T follicular helper cell (primary cell): ENCODE data around the gene L1CAM.

ENCODE experiments used
- DNase-seq: peaks from one replicate; pipeline ENCODE4 v3.0.0-alpha.2; 2020; ENCODE audit warnings: low read depth

The L1CAM gene

DNA sequence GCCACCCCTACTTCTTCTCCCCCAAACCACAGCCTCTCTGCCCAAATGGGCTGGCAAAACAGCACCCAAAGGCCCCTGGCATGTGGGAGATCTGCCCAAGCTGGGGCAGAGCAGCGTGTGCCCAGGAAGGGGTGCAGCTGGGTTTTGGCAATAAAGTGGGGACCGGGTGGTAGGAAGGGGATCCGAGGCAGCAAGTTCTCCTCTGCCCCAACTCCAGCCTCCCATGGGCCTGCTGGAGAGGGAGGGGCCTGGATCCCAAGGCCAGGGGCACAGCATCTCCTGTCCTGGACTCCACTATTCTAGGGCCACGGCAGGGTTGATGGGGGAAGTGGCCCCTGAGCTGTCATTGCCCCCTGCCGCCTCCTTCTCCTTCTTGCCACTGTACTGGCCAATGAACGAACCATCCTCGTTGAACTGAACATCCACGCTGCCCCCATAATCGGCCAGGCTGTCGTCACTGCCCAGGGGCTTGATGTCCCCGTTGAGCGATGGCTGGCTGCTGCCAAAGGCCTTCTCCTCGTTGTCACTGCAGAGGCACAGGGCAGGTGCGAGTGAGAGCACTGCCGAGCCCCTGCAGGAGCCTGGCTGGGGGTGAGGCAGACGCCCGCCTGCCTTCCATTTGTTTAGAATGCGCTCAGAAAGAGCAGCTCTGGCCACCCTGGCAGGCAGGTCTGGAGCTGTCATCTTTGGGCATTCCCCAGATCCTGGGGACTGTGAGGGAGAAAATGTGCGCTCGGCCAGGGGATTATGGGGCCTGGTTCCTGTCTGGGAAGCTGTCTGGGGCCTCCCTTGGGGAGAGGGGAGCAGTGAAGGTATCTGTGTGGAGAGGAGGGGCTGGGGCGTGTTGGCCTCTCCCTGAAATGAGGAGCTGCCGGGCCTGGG is 23.4 kb downstream of the L1CAM start:
- DNase-seq, result no peak

DNA sequence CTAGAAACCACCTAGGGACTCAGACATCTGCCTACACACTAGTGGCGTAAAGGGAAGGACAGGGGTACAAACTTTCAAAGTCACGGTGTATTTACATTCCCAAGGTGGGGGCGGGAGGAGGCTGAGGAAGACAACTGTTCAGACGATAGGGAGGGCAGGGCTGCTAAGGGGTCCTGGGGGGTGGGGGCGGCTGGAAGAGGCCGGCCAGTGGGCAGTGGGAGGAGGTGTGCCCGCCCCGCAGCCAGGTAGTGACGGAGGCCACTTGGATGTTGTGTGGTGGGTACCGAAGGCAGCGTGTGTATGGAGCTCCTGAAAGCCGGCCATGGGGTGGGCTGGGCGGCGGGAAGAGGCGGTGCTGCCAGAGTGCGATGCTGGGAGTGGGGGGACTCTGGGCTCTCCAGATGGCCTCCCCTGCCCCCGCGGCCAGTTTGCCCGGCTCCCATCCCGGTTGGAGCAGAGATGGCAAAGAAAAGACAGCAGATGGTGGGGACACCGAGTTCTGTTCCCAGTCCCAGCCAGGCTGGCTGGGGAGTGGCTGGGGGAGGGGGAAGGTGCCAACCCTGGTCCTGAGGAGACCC is 24.2 kb downstream of the L1CAM start:
- DNase-seq, result no peak

- DNase-seq, result no peak
These were observed 24.8 kb downstream of the L1CAM start for GRCh38 chrX:153861151-153861550.

GRCh38 chrX:153857348-153857903 is 28.5 kb downstream of the L1CAM start:
- no peak for DNase-seq

DNA sequence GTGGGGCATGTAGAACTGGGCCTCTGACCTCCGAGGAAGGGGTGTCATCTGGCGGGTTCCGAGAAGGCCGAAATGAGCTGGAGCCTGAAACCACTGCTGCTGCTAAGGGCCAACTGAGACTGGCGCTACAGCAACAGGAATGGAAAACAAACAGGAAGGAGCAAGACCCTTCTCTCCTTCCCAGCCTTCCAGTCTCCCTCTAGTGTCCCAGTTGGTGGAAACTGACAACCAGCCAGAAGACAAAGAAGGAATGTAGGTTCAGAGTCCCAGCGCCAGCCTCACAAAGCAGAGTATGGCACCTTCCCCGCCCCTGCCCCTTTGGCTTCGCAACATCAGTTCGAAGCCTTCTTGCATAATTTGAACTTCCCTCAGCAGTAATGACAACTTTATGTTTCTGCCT is 31.3 kb downstream of the L1CAM start:
- DNase-seq, result no peak

- no peak for DNase-seq
These were observed 32.1 kb downstream of the L1CAM start for GRCh38 chrX:153853902-153854267.

- DNase-seq, result no peak
These were observed 32.6 kb downstream of the L1CAM start for GRCh38 chrX:153853180-153853901.

GRCh38 chrX:153851981-153852380 is 34.0 kb downstream of the L1CAM start:
- no peak for DNase-seq

DNA sequence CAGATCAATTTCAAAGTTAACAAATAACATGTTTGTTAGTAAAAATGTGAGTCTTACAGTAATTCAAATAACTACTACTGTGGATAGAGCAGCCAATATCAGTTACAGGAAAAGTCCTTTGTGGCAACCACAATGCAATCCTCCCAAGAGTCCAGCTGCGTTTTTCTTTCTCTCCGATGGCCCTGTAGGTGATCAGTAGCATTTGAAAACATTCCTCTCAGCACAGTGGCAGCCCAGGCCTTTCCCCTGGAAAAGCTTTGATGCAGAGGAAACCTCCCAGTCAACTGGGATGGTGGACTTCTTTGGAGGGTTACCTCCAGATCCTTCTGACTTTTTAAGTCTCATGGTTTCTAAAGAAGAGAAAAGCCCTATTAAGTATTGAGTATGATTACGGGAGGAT is 37.6 kb downstream of the L1CAM start:
- DNase-seq, result no peak

DNA sequence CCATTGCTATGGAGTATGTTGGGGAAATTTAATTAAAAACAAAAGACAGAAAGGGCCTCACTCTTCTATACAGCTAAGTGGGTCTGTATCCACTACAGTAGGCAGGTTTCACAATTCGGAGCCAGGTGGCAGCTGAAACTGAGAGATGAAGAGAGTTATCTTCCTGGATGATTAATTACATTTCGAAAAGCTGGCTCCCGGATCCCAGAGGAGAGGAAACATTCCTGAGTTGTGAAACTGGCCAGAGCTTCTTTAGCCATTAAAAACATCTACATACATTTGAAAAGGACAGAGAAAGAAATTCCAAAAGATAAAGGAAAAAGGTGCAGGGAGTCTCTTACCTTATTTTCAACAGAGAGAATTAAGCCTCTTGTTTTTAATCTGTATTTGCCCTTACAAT is 40.1 kb downstream of the L1CAM start:
- DNase-seq, result no peak

- no peak for DNase-seq
These were observed 40.8 kb downstream of the L1CAM start for GRCh38 chrX:153845195-153845594.

- DNase-seq, result no peak
These were observed 41.4 kb downstream of the L1CAM start for GRCh38 chrX:153844509-153845082.

GRCh38 chrX:153836921-153837320 is 49.1 kb downstream of the L1CAM start:
- DNase-seq, result no peak

- no peak for DNase-seq
These were observed 53.2 kb downstream of the L1CAM start for GRCh38 chrX:153832728-153833127.

DNA sequence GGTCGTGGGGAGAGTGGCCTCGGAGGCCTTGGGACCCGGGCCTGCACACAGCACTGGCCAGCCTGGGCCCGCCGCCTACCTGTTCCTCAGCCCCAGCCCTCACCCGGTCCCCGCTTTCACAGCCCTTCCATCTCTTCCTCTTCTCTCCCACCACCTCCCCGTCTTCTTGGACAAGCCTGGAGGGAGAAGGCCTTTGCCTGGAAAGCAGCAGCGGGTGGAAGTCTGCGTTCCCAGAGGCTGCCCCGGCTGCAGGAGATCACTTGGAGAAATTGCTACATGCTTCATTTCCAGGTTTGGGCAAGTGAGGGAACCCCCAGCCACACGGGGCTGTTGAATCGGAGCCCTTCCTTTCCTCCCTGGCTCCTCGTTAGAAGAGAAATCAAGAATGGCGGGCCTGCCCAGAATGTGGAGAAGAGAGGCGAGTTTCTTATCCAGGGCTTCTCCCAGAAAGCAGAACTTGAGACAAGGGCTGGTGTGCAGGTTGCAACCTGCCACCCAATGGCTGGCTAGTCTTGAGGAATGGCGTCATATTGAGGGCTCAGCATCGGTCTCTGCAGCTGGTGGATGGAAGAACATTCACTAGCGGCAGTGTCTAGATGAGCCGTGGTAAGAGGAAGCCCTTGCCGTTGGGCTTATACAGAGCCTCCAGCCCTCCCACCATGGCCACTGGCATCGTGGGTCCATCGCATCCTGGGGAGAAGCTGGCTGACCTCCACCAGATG is 54.4 kb downstream of the L1CAM start:
- no peak for DNase-seq

GRCh38 chrX:153830640-153831428 is 55.1 kb downstream of the L1CAM start:
- no peak for DNase-seq

DNA sequence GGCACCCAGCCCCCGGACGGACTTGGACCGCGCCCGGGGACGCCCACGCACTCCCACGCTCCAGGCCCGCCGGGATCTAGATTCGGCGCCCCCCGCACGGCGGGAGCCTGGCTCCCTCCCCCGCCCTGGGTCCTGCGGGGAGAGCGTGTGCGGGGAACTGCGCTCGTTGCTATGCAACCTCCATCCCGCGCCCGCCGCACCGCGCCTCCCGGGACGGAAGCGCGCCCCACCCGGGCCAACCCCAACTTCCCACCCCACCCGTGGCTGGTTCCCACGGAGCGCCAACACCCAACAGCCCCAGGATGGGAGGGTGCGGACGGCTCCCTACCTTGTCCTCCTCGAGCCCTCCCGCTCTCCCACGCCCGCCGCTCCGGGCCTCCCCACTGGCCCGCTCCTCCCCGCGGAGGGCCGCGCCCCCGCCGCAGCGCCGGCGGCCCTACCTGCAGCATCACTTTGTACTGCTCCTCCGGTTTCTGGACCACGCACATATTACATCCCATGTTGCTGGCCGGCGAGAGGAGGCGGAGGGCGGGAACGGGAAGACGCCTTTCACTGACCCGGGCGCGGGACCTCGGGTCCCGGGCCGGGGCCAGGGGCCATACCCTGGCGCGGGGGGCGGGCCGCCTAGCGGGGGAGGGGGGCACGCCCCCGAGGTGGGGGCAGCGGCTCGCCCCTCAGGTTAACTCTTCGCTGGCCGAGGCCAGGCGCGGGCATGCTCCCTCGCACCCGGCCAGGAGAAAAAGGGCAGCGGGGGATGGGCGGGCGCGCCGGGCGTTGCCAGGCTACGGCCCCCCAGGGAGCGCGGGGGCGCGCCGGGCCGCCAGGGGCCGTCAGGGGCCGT is 56.0 kb downstream of the L1CAM start, which contains the start of gene PDZD4:
TSS of gene PDZD4 (minus strand) at position 746 of the 841 bp plus-strand sequence. CDS start at position 500, 246 bp downstream.
- DNase-seq, result no peak

DNA sequence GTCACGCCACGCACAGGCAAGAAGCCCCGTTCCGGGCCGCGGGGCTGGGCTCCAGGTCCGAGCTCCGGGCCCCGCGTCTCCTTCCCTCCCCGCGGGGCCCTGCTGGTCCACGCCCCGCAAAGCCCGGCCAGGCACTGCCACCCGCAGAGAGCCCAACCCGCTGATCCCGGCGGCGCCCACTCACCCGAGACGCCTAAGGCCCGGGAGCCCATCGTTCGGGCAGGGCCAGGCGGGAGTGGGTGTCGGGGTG is 56.5 kb downstream of the L1CAM start:
- DNase-seq, result no peak

DNA sequence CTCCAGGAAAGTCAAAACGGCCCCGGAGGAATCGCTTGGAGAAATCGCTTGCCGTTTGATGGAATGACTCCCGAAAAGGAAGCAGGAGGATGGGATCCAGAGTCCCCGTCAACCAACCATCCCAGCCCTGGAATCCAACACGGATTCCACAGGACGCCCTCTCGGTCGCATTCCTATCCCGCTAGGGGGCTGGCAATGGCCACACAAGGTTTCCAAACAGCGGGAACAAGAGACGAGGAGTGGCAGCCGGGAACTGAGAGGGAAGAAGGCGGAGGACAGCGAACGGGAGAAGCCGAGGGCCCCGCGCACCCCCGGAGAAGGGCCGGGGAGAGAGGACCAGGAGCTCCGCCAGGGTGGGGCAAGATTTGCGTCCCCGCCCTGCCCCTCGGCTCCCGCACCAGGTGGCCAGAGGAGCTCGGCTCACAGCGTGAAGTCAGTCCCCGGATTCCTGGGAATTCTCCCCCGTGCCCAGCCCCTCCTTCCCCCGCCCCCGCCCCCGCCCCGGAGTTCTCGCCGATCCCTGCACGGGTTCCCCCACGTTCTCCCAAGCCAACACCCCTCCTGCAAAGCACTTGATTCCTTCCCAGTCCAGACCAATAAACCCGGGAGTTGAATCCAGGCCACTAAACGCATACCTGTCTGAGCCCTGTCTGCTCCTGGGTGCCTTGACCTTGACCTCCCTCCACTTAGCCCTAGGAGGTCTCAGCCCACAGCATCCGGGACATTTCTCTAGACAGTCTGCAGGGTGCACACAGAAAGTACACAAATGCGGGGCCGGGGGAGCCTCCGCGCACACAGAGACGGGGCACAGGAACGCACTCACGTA is 57.0 kb downstream of the L1CAM start:
- DNase-seq, result no peak
